ENCODE measurements around the gene M1AP. TPM values are rescaled to one million over a fixed set of nuclear protein-coding genes. Genes with fewer than 3 reads are reported as not detected.

Gene M1AP
- total RNA-seq, 2 experiments from 2014 or later: not detected

DNA sequence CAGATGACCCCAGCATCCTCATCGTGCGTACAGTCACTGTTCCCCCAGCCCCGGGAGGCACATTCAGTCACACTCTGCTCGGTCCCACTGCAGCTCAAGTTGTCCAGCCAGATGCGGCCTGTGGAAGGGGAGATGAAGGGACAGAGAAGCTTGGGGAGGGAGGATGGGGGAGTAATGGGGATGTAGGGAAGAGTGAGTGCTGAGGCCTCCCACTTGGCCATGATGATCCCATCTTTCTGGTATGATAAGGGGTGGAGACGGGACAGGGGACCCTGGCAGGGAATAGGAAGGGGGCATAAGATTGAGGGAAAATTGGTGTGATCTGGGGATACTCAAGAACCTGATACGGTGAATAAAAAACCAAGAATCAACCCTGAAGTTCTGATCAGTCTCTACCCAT lies 97.9 kb downstream of the M1AP start:
- Mint-ChIP-seq H3K27ac (no peak overlapping the region), H3K9me3 (no peaks in the 10 kb centered on the region), H3K4me3 (no peak overlapping the region), H3K4me1 (ENCODE audit: low read depth) (peaks cover 7% of the 10 kb centered on the region), H3K36me3 (ENCODE audit: low read depth) (no peaks in the 10 kb centered on the region), H3K27me3 (peaks cover 48% of the 10 kb centered on the region)
- ChIA-PET POLR2A (interaction anchor here (0.7 to 1.2 kb wide), 3 partner anchors 17 to 68 kb away, joined by 3 to 5 read pairs (median 3); partner anchors contain the start of genes AUP1 and HTRA2), CTCF (interaction anchor here (1.1 to 1.7 kb wide), 4 partner anchors 11 to 301 kb away, joined by 3 to 5 read pairs (median 4); no protein-coding TSS in a partner anchor)
- ATAC-seq: no peak
- TF ChIP-seq, protein P1, sequence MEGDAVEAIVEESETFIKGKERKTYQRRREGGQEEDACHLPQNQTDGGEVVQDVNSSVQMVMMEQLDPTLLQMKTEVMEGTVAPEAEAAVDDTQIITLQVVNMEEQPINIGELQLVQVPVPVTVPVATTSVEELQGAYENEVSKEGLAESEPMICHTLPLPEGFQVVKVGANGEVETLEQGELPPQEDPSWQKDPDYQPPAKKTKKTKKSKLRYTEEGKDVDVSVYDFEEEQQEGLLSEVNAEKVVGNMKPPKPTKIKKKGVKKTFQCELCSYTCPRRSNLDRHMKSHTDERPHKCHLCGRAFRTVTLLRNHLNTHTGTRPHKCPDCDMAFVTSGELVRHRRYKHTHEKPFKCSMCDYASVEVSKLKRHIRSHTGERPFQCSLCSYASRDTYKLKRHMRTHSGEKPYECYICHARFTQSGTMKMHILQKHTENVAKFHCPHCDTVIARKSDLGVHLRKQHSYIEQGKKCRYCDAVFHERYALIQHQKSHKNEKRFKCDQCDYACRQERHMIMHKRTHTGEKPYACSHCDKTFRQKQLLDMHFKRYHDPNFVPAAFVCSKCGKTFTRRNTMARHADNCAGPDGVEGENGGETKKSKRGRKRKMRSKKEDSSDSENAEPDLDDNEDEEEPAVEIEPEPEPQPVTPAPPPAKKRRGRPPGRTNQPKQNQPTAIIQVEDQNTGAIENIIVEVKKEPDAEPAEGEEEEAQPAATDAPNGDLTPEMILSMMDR (IDR thresholded peaks at IDR 0.05): no peak
- DNase-seq: no peak
- intact Hi-C loops (cut with micrococcal nuclease): no loop called here

DNA sequence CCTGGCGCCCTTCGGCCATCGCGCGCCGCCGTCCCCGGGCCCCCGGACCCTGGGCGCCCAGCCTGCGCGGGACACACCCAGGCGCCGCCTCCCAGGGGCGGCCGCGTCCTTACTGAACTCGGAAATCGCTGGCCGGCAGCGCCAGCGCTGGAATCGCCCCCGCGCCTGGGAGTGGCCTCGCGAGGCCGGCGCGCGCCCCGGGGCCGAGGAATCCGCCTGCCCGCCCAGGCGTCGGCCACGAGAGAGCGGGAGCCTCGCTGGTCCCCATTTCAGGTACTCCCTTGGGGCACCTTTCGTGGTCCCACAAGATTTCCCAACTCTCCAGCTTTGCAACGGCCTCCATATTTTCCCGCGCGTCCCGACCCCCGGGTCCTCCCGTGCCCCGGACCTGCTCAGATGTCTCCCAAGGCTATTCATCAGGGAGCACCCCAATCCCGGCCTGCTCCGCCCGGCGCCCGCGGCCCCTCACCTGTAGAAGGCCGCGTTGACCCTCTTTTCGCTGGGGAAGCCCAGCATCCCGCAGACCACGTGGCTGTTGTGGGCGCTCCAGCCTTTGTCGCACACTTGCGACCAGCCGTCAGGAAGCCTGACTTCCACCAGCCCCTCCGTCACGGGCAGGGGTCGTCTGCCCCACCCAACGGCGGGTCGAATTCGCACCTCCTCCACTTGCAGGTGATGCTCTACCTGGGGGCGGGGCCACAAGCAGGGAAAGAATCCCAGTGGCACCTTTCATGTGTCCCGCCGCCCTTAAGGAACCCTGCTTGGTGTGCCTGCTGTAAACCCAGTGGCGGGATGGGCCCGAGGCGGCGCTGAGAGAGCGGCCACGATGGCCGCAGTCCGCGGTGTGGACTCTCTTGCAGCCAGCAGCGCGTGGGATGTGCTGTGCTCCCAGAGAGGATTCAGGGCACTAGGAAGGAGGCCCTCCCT lies 99.0 kb downstream of the M1AP start:
- H3K27ac Mint-ChIP-seq: no peak overlapping the region
- CTCF ChIA-PET: interaction anchor here (1.1 to 1.7 kb wide), 4 partner anchors 10 to 299 kb away, joined by 3 to 5 read pairs (median 4); no protein-coding TSS in a partner anchor
- ATAC-seq: peak; percentile 65
- POLR2A ChIA-PET: interaction anchor here (0.9 to 1.2 kb wide), 2 partner anchors 16 to 36 kb away, joined by 4 to 5 read pairs; no protein-coding TSS in a partner anchor
- no peaks in the 10 kb centered on the region for H3K36me3 Mint-ChIP-seq (ENCODE audit: low read depth)
- DNase-seq: peak; percentile 37
- TF ChIP-seq, protein P1 (IDR thresholded peaks at IDR 0.05): no peak
- peaks cover 52% of the 10 kb centered on the region for H3K27me3 Mint-ChIP-seq
- H3K4me3 Mint-ChIP-seq: peak overlapping the region; percentile 66
- H3K9me3 Mint-ChIP-seq: no peaks in the 10 kb centered on the region
- intact Hi-C loops (cut with micrococcal nuclease): no loop called here
- peaks cover 7% of the 10 kb centered on the region for H3K4me1 Mint-ChIP-seq (ENCODE audit: low read depth)

DNA sequence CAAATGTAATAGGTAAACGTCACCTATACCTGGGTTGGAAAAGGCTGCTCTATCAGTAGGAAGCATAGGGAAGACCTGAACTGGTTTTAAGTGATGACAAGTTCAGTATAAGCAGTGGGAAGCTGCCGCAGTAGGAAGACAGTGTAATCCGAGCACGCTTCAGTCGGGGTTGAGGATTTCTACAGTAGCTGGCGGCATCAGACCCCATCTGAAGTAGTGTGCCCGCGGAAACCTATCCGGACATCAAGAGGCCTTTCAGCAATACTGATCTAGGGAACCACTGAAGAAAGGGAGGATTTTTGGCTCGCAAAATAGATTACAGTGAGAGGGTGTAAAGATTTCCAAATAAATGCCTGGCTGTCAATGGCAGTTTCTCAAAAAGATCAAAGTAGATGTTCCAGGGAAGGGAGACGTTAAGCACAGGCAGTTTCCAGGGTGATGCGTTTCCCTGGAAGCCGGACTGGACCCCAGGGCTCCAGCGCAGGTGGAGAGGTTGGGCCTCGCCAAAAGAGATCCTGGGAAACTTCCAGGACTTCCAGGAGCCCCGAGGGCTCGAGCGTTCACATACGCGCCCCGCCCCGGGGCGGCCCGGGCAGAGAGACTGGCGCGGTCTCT lies 99.7 kb downstream of the M1AP start:
- DNase-seq: no peak
- H3K4me3 Mint-ChIP-seq: peak overlapping the region; percentile 59
- no peaks in the 10 kb centered on the region for H3K9me3 Mint-ChIP-seq
- no peak overlapping the region for H3K27ac Mint-ChIP-seq
- intact Hi-C loops (cut with micrococcal nuclease): no loop called here
- ChIA-PET CTCF (interaction anchor here (1.1 kb wide), 1 partner anchor 17 kb away, joined by 4 read pairs; no protein-coding TSS in a partner anchor), POLR2A (interaction anchor here (1.2 kb wide), 1 partner anchor 37 kb away, joined by 4 read pairs; no protein-coding TSS in a partner anchor)
- no peak for ATAC-seq
- peaks cover 5% of the 10 kb centered on the region for H3K4me1 Mint-ChIP-seq (ENCODE audit: low read depth)
- TF ChIP-seq, protein P1 (IDR thresholded peaks at IDR 0.05): no peak
- no peaks in the 10 kb centered on the region for H3K36me3 Mint-ChIP-seq (ENCODE audit: low read depth)
- peaks cover 52% of the 10 kb centered on the region for H3K27me3 Mint-ChIP-seq

DNA sequence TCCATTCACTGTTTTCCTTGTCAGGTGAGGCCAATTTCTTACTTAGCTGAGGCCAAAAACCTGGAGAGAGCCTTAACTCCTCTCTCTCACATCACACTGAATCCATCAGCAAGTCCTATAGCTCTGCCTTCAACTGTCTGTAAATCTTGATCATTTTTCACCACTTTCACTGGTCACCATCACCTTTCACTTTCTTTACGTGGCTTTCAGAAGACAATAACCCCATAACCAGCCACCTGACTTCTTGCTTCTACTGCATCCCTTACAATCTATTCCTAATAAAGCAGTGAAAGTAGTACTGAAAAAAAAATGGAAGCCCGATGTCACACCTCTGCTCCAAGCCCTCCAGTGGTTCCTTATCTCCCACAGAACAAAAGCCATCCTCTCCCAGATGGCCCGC lies 102.1 kb downstream of the M1AP start:
- intact Hi-C loops (cut with micrococcal nuclease): no loop called here
- DNase-seq: no peak
- no peaks in the 10 kb centered on the region for H3K4me1 Mint-ChIP-seq (ENCODE audit: low read depth)
- H3K4me3 Mint-ChIP-seq: no peak overlapping the region
- ChIA-PET POLR2A (no interaction called here), CTCF (interaction anchor here (1.0 to 3.1 kb wide), 7 partner anchors 13 to 64 kb away, joined by 3 to 21 read pairs (median 7); partner anchors contain the start of genes CCDC142 and TTC31)
- H3K27ac Mint-ChIP-seq: no peak overlapping the region
- no peaks in the 10 kb centered on the region for H3K36me3 Mint-ChIP-seq (ENCODE audit: low read depth)
- peaks cover 44% of the 10 kb centered on the region for H3K27me3 Mint-ChIP-seq
- no peaks in the 10 kb centered on the region for H3K9me3 Mint-ChIP-seq
- TF ChIP-seq, protein P1 (IDR thresholded peaks at IDR 0.05): no peak
- no peak for ATAC-seq

Measured in activated CD8-positive, alpha-beta T cell treated with anti-CD3 and anti-CD28 coated beads for 36 hours (primary cell).